Stimulated activated CD8-positive, alpha-beta memory T cell treated with anti-CD3 and anti-CD28 coated beads, Interleukin-2, amount 100 ng/mL, for 1 hour (primary cell): ENCODE data around the gene MYH14.
"Not testable (repeated sequence)": the region's sequence is repeated elsewhere in the genome, so short reads cannot be mapped to it uniquely, and the experiment has no call there.

Experiments
- DNase-seq, 2 donors: peaks; one replicate each; pipeline ENCODE4 v3.0.0-alpha.2; 2020; ENCODE audit warnings: low read depth in 2 of 2

Gene MYH14

GRCh38 chr19:50224986-50225747, 21.7 kb downstream of the MYH14 start:
- DNase-seq = no peak

GRCh38 chr19:50226536-50226935, 23.1 kb downstream of the MYH14 start:
- no peak for DNase-seq

- DNase-seq = not testable (repeated sequence)
Measured at GRCh38 chr19:50228153-50228552, 24.7 kb downstream of the MYH14 start.

GRCh38 chr19:50230379-50231351, 27.2 kb downstream of the MYH14 start:
- DNase-seq = no peak

- DNase-seq = not testable (repeated sequence)
Measured at GRCh38 chr19:50231417-50231816, 28.0 kb downstream of the MYH14 start.

- no peak for DNase-seq
Measured at GRCh38 chr19:50231821-50232220, 28.4 kb downstream of the MYH14 start.

- DNase-seq = no peak
Measured at GRCh38 chr19:50232600-50232999, 29.2 kb downstream of the MYH14 start.

- no peak for DNase-seq
Measured at GRCh38 chr19:50233308-50233910, 30.0 kb downstream of the MYH14 start.

GRCh38 chr19:50237493-50237892, 34.1 kb downstream of the MYH14 start:
- not testable (repeated sequence) for DNase-seq

GRCh38 chr19:50238043-50238442, 34.6 kb downstream of the MYH14 start:
- no peak for DNase-seq

GRCh38 chr19:50239921-50240590, 36.6 kb downstream of the MYH14 start:
- no peak for DNase-seq

- DNase-seq = no peak
Measured at GRCh38 chr19:50242581-50242980, 39.2 kb downstream of the MYH14 start.

GRCh38 chr19:50244695-50245094, 41.3 kb downstream of the MYH14 start:
- DNase-seq = no peak

- DNase-seq = no peak
Measured at GRCh38 chr19:50248413-50248812, 45.0 kb downstream of the MYH14 start.

GRCh38 chr19:50248826-50249225, 45.4 kb downstream of the MYH14 start:
- DNase-seq = no peak

GRCh38 chr19:50249636-50250035, 46.2 kb downstream of the MYH14 start:
- no peak for DNase-seq

- DNase-seq = no peak
Measured at GRCh38 chr19:50250450-50251136, 47.2 kb downstream of the MYH14 start.

GRCh38 chr19:50252111-50252886, 48.9 kb downstream of the MYH14 start:
- DNase-seq = no peak

- DNase-seq = no peak
Measured at GRCh38 chr19:50252887-50253268, 49.5 kb downstream of the MYH14 start.

GRCh38 chr19:50255115-50255514, 51.7 kb downstream of the MYH14 start:
- no peak for DNase-seq
